ENCODE results near the gene TSPAN14. TPM values are rescaled to one million over a fixed set of nuclear protein-coding genes. Genes with fewer than 3 reads are reported as not detected.

TSPAN14 gene
- total RNA-seq, 1 donor from 2014 or later, result 49.9 TPM

DNA sequence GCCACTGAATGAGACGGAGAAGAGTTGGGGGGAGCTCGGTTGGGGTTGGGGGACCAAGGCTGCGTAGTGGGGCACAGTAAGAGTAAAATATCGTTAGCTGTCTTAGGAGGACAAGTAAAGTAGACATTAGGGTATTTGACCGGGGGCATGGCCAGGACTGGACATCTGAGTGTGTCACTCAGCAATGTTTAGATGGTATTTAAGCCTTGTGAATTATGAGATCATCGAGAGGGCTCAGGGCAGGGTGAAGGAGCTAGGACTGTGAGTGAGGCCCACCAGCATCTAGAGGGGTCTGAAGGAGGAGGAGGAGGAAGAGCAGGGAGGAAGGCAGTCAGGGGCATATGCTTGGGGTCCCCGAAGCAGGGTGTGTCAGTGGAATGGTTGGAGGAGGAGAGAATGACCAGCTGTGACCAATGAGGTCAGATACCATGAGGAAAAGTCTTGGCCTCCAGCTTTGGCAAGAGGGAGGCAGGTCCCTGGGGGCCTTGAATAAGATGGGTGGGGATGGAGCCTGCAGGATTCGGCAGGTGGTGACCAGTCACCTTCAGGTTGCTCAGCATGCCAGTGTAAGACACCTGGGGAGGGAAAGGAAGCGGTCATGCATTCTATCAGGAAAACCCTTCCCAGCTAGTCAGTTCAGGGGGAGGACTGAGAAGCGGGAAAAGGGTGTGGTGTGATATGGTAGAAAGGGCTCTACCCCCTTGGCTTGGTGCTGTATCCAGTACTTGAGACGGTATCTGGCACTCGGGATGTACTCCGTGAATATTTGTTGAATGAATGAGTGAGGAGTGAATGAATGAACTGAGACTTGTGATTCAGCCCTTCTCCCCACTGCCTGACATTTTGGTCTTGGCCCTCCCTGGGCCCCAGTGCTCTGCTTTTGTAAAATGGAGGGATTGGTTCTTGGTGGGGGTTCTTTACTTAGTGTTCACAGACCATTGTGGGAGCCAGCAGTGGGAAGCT is 48.8 kb downstream of the TSPAN14 start:
- DNase-seq (ENCODE audit: low read depth in 2 of 2), result no peak

GRCh38 chr10:80503584-80504157 is 49.6 kb downstream of the TSPAN14 start:
- no peak for DNase-seq (ENCODE audit: low read depth in 2 of 2)

- no peak for DNase-seq (ENCODE audit: low read depth in 2 of 2)
These were observed 50.2 kb downstream of the TSPAN14 start for GRCh38 chr10:80504158-80504811.

GRCh38 chr10:80504897-80505465 is 50.9 kb downstream of the TSPAN14 start:
- DNase-seq (ENCODE audit: low read depth in 2 of 2), result no peak

GRCh38 chr10:80506189-80506575 is 52.1 kb downstream of the TSPAN14 start:
- peak in 1 of 2 donors; percentile 69 for DNase-seq (ENCODE audit: low read depth in 2 of 2)

GRCh38 chr10:80506836-80507487 is 52.9 kb downstream of the TSPAN14 start:
- DNase-seq (ENCODE audit: low read depth in 2 of 2), result no peak

GRCh38 chr10:80509108-80509402 is 54.9 kb downstream of the TSPAN14 start:
- DNase-seq (ENCODE audit: low read depth in 2 of 2), result no peak

DNA sequence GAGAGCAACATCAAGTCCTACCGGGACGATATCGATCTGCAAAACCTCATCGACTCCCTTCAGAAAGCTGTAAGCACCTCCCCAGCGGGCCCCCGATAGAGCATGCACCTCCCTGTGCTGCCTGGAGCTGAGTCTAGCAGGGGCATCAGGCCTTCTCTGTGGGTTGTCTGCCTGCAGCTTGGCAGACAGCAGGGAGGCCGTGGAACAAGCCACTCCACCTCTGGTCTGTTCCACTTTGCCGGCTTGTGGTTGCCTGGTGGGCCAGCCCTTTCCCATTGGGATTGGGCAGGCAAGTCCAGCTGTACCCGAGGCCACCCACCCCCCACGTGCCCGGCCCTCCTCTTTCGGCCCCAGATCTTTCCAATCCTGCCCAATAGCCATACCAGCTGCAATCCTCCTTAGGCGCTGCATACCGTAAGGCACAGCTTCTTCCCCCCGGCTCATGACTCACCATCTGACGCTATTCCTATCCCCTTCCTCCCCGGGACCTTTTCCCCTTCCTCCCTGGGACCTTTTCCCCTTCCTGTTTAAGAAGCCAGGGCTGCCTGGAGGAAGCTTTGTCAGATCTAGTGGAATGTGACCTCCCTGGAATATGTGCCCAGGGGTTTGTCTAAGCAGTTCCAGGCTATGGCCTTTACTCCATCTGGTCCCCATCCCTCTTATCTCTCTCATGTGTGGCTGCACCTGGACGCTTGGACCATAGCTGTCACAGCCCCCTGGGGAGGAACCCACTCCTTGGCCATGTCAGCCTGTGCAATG is 55.5 kb downstream of the TSPAN14 start:
- peak; percentile 69 to 95 for DNase-seq (ENCODE audit: low read depth in 2 of 2)

DNA sequence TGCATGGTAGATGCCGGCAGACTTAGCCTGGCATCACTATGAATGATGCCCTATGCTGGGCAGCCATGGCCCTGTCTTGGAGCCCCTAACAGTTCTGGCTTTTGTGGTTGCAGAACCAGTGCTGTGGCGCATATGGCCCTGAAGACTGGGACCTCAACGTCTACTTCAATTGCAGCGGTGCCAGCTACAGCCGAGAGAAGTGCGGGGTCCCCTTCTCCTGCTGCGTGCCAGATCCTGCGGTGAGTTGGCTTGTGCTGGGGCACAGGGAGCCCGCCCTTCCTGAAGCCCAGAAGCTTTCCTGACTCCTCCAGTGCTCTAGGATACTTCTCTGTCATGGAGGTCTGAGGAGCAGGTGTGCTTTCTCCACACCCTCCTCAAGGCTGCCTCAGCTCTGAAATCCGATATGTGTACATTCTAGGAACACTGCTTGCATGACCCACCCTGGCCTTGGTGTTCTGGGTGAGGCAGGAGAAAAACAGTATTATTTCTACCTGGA is 58.0 kb downstream of the TSPAN14 start:
- no peak for DNase-seq (ENCODE audit: low read depth in 2 of 2)

DNA sequence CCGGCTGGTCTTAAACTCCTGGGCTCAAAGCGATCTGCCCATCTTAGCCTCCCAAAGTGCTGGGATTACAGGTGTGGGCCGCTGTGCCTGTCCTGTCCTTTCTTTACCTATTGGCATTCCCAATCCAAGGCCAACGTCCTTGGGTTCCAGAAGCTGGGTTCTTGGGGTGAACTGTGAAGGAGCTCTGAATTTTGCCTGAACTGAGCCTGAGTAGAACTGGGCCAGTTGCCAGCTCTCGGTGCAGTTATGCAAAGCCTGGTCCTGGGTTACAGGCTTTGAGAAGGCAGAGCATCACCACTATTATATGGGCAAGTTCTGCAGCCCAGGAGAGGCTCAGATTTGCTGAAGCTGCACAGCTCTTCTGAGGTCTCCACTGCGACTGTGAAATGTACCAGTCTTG is 59.0 kb downstream of the TSPAN14 start:
- DNase-seq (ENCODE audit: low read depth in 2 of 2), result no peak

GRCh38 chr10:80515511-80515910 is 61.4 kb downstream of the TSPAN14 start:
- DNase-seq (ENCODE audit: low read depth in 2 of 2), result no peak

- no peak for DNase-seq (ENCODE audit: low read depth in 2 of 2)
These were observed 61.8 kb downstream of the TSPAN14 start for GRCh38 chr10:80515941-80516340.

GRCh38 chr10:80516506-80517075 is 62.5 kb downstream of the TSPAN14 start:
- no peak for DNase-seq (ENCODE audit: low read depth in 2 of 2)

- no peak for DNase-seq (ENCODE audit: low read depth in 2 of 2)
These were observed 63.5 kb downstream of the TSPAN14 start for GRCh38 chr10:80517416-80518142.

- no peak for DNase-seq (ENCODE audit: low read depth in 2 of 2)
These were observed 64.2 kb downstream of the TSPAN14 start for GRCh38 chr10:80518143-80518806.

- DNase-seq (ENCODE audit: low read depth in 2 of 2), result no peak
These were observed 64.8 kb downstream of the TSPAN14 start for GRCh38 chr10:80518807-80519360.

DNA sequence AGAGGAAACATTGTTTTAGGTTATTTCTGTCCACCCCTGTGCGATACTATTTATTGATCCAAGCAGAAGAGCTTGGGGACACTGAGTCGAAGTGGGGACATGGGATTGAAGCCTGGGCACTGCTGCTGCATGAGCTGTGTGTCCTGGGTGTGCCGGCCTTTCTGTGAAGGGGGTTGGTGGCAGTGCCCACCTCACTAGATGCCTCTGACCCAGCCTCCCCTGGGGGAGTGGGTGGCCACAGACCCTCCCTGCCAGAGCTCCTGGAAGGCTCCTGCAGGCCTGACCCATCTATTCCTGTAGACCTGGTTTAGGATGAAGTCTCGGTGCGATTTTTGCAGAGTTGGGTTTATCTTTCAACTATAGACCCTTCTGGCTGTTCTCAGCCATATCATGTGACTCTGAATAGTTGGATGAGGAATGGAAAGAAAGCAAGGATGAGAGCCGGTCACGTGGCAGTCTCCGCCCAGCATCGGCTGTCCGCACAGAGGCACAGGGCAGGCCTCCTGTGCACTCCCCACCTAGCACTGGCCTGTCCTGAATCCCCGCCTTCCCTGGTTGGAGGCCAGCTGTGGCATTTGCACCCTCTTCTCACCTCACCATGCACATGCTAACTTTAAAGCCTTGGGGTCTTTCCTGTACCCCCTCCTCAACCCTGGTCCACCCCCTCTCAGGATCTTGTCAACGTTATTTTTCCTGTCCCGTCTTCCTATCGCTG is 66.0 kb downstream of the TSPAN14 start:
- DNase-seq (ENCODE audit: low read depth in 2 of 2), result no peak
